ENCODE results near the gene RNF123. TPM values are rescaled to one million over a fixed set of nuclear protein-coding genes. Genes with fewer than 3 reads are reported as not detected.

Gene RNF123
- total and polyA plus RNA-seq, 10 of the 15 experiments (the other 5 are each of a cell fraction or from before 2014, with no cell fraction given): 4.2 to 31.5 (median 17.6) TPM

DNA sequence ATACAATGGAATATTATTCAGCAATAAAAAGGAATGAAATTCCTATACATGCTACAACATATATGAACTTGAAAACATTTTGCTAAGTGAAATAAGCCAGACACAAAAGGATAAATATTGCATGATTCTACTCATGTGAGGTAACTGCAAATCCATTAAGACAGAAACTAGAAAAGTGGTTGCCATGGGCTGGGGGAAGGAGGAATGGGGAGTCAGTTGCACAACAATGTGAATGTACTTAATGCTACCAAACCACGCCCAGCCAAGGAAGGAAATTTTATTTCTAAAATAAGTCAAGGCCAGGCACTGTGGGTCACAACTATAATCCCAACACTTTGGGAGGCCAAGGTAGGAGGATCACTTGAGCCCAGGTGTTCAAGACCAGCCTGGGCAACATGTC lies 44.2 kb downstream of the RNF123 start:
- H3K79me2 ChIP-seq (ENCODE audit: control insufficient read depth, insufficient read depth, low read length): no peaks in the 10 kb centered on the region
- no peaks in the 10 kb centered on the region for H3K9me3 ChIP-seq (replicated peaks; ENCODE audit: control insufficient read depth, insufficient read depth, low read length)
- H4K20me1 ChIP-seq (ENCODE audit: control insufficient read depth, insufficient read depth): no peaks in the 10 kb centered on the region
- TF ChIP-seq TCF12 (IDR thresholded peaks at IDR 0.05; ENCODE audit: low read depth, low read length) (no peak), PAX5 (IDR thresholded peaks at IDR 0.05; ENCODE audit: borderline replicate concordance, low read depth, low read length) (no peak), ZNF274 (IDR thresholded peaks at IDR 0.05; ENCODE audit: insufficient read depth, insufficient read length) (no peak), WRNIP1 (IDR thresholded peaks at IDR 0.05; ENCODE audit: borderline replicate concordance, low read depth, low read length) (no peak), NR2F1 (conservative IDR thresholded peaks at IDR 0.05) (no peak), MTA3 (IDR thresholded peaks at IDR 0.05; ENCODE audit: borderline replicate concordance, low read length) (no peak), PML (IDR thresholded peaks at IDR 0.05; ENCODE audit: low read length) (no peak), ASH2L (IDR thresholded peaks at IDR 0.05; ENCODE audit: borderline replicate concordance, low read depth) (no peak)
- TF ChIP-seq, protein P1, sequence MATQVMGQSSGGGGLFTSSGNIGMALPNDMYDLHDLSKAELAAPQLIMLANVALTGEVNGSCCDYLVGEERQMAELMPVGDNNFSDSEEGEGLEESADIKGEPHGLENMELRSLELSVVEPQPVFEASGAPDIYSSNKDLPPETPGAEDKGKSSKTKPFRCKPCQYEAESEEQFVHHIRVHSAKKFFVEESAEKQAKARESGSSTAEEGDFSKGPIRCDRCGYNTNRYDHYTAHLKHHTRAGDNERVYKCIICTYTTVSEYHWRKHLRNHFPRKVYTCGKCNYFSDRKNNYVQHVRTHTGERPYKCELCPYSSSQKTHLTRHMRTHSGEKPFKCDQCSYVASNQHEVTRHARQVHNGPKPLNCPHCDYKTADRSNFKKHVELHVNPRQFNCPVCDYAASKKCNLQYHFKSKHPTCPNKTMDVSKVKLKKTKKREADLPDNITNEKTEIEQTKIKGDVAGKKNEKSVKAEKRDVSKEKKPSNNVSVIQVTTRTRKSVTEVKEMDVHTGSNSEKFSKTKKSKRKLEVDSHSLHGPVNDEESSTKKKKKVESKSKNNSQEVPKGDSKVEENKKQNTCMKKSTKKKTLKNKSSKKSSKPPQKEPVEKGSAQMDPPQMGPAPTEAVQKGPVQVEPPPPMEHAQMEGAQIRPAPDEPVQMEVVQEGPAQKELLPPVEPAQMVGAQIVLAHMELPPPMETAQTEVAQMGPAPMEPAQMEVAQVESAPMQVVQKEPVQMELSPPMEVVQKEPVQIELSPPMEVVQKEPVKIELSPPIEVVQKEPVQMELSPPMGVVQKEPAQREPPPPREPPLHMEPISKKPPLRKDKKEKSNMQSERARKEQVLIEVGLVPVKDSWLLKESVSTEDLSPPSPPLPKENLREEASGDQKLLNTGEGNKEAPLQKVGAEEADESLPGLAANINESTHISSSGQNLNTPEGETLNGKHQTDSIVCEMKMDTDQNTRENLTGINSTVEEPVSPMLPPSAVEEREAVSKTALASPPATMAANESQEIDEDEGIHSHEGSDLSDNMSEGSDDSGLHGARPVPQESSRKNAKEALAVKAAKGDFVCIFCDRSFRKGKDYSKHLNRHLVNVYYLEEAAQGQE (IDR thresholded peaks at IDR 0.05; ENCODE audit: low read depth, low read length): no peak
- TF ChIP-seq, protein P2, sequence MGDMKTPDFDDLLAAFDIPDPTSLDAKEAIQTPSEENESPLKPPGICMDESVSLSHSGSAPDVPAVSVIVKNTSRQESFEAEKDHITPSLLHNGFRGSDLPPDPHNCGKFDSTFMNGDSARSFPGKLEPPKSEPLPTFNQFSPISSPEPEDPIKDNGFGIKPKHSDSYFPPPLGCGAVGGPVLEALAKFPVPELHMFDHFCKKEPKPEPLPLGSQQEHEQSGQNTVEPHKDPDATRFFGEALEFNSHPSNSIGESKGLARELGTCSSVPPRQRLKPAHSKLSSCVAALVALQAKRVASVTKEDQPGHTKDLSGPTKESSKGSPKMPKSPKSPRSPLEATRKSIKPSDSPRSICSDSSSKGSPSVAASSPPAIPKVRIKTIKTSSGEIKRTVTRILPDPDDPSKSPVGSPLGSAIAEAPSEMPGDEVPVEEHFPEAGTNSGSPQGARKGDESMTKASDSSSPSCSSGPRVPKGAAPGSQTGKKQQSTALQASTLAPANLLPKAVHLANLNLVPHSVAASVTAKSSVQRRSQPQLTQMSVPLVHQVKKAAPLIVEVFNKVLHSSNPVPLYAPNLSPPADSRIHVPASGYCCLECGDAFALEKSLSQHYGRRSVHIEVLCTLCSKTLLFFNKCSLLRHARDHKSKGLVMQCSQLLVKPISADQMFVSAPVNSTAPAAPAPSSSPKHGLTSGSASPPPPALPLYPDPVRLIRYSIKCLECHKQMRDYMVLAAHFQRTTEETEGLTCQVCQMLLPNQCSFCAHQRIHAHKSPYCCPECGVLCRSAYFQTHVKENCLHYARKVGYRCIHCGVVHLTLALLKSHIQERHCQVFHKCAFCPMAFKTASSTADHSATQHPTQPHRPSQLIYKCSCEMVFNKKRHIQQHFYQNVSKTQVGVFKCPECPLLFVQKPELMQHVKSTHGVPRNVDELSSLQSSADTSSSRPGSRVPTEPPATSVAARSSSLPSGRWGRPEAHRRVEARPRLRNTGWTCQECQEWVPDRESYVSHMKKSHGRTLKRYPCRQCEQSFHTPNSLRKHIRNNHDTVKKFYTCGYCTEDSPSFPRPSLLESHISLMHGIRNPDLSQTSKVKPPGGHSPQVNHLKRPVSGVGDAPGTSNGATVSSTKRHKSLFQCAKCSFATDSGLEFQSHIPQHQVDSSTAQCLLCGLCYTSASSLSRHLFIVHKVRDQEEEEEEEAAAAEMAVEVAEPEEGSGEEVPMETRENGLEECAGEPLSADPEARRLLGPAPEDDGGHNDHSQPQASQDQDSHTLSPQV (IDR thresholded peaks at IDR 0.05): no peak
- H3K27me3 ChIP-seq (replicated peaks in 1 of 2; ENCODE audit: control insufficient read depth in 2 of 2, insufficient read depth in 2 of 2, low read length in 1 of 2): no peaks in the 10 kb centered on the region
- intact Hi-C loops (cut with micrococcal nuclease; ENCODE audit: unreplicated experiment): no loop called here
- in situ Hi-C loops (cut with MboI): no loop called here
- no peak overlapping the region for H2AFZ ChIP-seq (ENCODE audit: control insufficient read depth, low read depth, low read length)
- CTCF ChIA-PET: no interaction called here
- 88% methylated on average over 1 of the region's 1 CpG for WGBS (ENCODE audit: insufficient coverage, insufficient replicate concordance, low lambda C conversion rate, missing lambda C conversion rate)
- no peak for FAIRE-seq
- H3K27ac ChIP-seq (ENCODE audit: control insufficient read depth, insufficient read depth): no peak overlapping the region
- H3K9ac ChIP-seq (ENCODE audit: control insufficient read depth, insufficient read depth, low read length): no peak overlapping the region
- POLR2A ChIA-PET: no interaction called here
- SMC1A ChIA-PET (ENCODE audit: uncharacterized antibody, unreplicated experiment): no interaction called here
- H3K36me3 ChIP-seq (ENCODE audit: control insufficient read depth in 2 of 2, insufficient read depth in 2 of 2, low read length in 1 of 2): peaks cover 13 to 17% of the 10 kb centered on the region in 2 experiments; a peak in 3 of 4 replicates
- DNase-seq (ENCODE audit: low read depth, low spot score): no peak
- ATAC-seq: no peak
- no TSS peak for BruUV-seq (replicated peaks)
- no peaks in the 10 kb centered on the region for H3K4me1 ChIP-seq (ENCODE audit: control insufficient read depth, insufficient read depth, low read length)
- H3K4me2 ChIP-seq (ENCODE audit: control insufficient read depth, insufficient read depth): no peak overlapping the region
- H3K4me3 ChIP-seq: no peak overlapping the region
- RAD21 ChIA-PET (ENCODE audit: unreplicated experiment): no interaction called here
